ENCODE results near the gene CLEC2L. TPM values are rescaled to one million over a fixed set of nuclear protein-coding genes. Genes with fewer than 3 reads are reported as not detected.
A peak's percentile ranks its signal among the peaks of the same experiment; 100 is the strongest.

The CLEC2L gene
- total and polyA plus RNA-seq, 2 experiments from 2014 or later = 0.26 to 0.27 TPM

DNA sequence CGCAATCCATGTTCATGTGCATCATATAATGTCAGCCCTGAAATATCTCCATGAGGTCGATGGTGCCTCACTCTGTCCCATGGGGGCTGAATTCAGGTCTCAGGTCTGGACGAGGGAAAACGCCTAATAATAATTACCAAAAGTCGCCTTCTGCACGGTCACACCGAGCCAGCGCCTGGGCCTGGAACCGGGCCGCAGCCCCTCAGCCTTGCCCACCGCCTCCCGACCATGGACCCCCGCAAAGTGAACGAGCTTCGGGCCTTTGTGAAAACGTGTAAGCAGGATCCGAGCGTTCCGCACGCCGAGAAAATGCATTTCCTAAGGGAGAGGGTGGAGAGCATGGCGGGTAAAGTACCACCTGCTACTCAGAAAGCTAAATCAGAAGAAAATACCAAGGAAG, 21.3 kb upstream of the CLEC2L start:
- Histone ChIP-seq H3K36me3 (no peaks in the 10 kb centered on the region), H3K27ac (no peak overlapping the region), H3K27me3 (peaks cover 12% of the 10 kb centered on the region), H3K9me3 (ENCODE audit: low read depth) (no peaks in the 10 kb centered on the region), H3K4me3 (no peak overlapping the region), H3K4me1 (ENCODE audit: low read depth) (no peaks in the 10 kb centered on the region)
- no peak for DNase-seq (ENCODE audit: low read depth in 1 of 2, low spot score in 1 of 2)
- TF ChIP-seq, protein P1, sequence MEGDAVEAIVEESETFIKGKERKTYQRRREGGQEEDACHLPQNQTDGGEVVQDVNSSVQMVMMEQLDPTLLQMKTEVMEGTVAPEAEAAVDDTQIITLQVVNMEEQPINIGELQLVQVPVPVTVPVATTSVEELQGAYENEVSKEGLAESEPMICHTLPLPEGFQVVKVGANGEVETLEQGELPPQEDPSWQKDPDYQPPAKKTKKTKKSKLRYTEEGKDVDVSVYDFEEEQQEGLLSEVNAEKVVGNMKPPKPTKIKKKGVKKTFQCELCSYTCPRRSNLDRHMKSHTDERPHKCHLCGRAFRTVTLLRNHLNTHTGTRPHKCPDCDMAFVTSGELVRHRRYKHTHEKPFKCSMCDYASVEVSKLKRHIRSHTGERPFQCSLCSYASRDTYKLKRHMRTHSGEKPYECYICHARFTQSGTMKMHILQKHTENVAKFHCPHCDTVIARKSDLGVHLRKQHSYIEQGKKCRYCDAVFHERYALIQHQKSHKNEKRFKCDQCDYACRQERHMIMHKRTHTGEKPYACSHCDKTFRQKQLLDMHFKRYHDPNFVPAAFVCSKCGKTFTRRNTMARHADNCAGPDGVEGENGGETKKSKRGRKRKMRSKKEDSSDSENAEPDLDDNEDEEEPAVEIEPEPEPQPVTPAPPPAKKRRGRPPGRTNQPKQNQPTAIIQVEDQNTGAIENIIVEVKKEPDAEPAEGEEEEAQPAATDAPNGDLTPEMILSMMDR (IDR thresholded peaks at IDR 0.05; ENCODE audit: low read depth, low read length) = no peak

DNA sequence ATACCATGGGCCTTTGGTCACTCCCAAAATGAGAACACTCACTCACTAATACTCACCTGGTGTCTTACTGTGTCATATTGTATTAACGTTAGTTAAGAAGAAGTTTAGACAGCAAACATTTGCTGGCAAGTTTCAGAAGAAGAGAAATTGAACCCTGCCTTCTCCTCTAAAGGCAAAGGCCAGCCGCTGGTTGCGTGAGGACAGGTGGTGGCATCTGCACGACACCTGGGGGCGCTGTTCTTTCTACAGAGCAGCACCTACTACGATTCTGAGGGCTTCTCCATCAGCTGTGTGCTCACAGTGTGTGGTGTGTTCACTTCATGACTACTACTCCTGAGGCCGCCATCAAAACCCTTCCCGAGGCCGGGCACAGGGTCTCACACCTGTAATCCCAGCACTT, 17.9 kb upstream of the CLEC2L start:
- H3K4me1 ChIP-seq (ENCODE audit: low read depth) = no peaks in the 10 kb centered on the region
- no peak overlapping the region for H3K4me3 ChIP-seq
- no peaks in the 10 kb centered on the region for H3K36me3 ChIP-seq
- no peaks in the 10 kb centered on the region for H3K27me3 ChIP-seq
- no peak overlapping the region for H3K27ac ChIP-seq
- H3K9me3 ChIP-seq (ENCODE audit: low read depth) = no peaks in the 10 kb centered on the region
- TF ChIP-seq, protein P1 (IDR thresholded peaks at IDR 0.05; ENCODE audit: low read depth, low read length) = peak; percentile 35
- peak; percentile 18 to 34 for DNase-seq (ENCODE audit: low read depth in 1 of 2, low spot score in 1 of 2)

GRCh38 chr7:139509535-139509934, 13.9 kb upstream of the CLEC2L start:
- no peaks in the 10 kb centered on the region for H3K4me1 ChIP-seq (ENCODE audit: low read depth)
- no peak for DNase-seq (ENCODE audit: low read depth in 1 of 2, low spot score in 1 of 2)
- no peaks in the 10 kb centered on the region for H3K36me3 ChIP-seq
- H3K4me3 ChIP-seq = no peak overlapping the region
- H3K27me3 ChIP-seq = no peaks in the 10 kb centered on the region
- TF ChIP-seq, protein P1 (IDR thresholded peaks at IDR 0.05; ENCODE audit: low read depth, low read length) = no peak
- no peaks in the 10 kb centered on the region for H3K9me3 ChIP-seq (ENCODE audit: low read depth)
- H3K27ac ChIP-seq = no peak overlapping the region

DNA sequence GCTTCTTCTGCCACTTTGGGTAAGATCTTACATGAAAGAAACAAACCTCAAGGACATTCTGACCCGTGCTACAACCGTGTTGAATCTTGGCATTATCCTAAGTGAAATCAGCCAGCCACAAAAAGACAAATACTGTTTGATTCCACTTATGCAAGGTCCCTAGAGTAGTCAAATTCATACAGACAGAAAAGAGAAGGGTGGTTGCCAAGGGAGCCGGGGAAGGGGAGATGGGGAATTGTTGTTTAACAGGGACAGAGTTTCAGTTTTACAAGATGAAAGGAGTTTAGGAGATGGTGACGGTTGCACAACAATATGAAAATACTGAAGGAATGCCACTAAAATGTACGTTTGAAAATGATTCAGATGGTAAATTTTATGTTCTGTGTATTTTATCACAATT, 12.2 kb upstream of the CLEC2L start:
- no peaks in the 10 kb centered on the region for H3K36me3 ChIP-seq
- DNase-seq (ENCODE audit: low read depth in 1 of 2, low spot score in 1 of 2) = no peak
- H3K27ac ChIP-seq = no peak overlapping the region
- TF ChIP-seq, protein P1 (IDR thresholded peaks at IDR 0.05; ENCODE audit: low read depth, low read length) = no peak
- no peaks in the 10 kb centered on the region for H3K4me1 ChIP-seq (ENCODE audit: low read depth)
- H3K4me3 ChIP-seq = no peak overlapping the region
- H3K27me3 ChIP-seq = no peaks in the 10 kb centered on the region
- no peaks in the 10 kb centered on the region for H3K9me3 ChIP-seq (ENCODE audit: low read depth)

- TF ChIP-seq, protein P1 (IDR thresholded peaks at IDR 0.05; ENCODE audit: low read depth, low read length) = no peak
- H3K27ac ChIP-seq = no peak overlapping the region
- H3K9me3 ChIP-seq (ENCODE audit: low read depth) = no peaks in the 10 kb centered on the region
- H3K27me3 ChIP-seq = no peaks in the 10 kb centered on the region
- no peaks in the 10 kb centered on the region for H3K4me1 ChIP-seq (ENCODE audit: low read depth)
- H3K4me3 ChIP-seq = no peak overlapping the region
- no peaks in the 10 kb centered on the region for H3K36me3 ChIP-seq
- DNase-seq (ENCODE audit: low read depth in 1 of 2, low spot score in 1 of 2) = no peak
These were observed 8.2 kb upstream of the CLEC2L start for GRCh38 chr7:139515266-139515665.

DNA sequence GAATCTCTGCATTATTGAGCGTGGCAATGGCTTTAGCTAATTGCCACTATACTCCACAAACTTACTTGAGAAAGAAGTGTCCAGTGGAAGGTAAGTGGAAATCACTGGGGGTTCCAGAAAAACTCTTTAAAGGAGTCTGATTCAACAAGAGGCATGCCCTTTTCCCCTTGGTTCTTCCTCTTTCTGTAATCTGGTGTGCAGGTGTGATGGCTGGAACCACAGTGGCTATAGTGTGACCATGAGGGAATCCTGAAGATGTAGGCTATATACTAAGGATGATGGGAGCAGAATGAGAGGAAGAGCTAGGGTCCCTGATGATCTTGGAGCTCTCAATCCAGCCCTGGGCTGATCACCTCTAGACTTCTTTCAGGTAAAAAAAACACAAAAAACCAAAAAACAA, 2.0 kb upstream of the CLEC2L start:
- Histone ChIP-seq H3K4me3 (no peak overlapping the region), H3K9me3 (ENCODE audit: low read depth) (no peaks in the 10 kb centered on the region), H3K27ac (no peak overlapping the region), H3K36me3 (no peaks in the 10 kb centered on the region), H3K27me3 (peaks cover 51% of the 10 kb centered on the region), H3K4me1 (ENCODE audit: low read depth) (no peaks in the 10 kb centered on the region)
- no peak for DNase-seq (ENCODE audit: low read depth in 1 of 2, low spot score in 1 of 2)
- TF ChIP-seq, protein P1 (IDR thresholded peaks at IDR 0.05; ENCODE audit: low read depth, low read length) = no peak
